ENCODE measurements around the gene PRAF2. TPM values are rescaled to one million over a fixed set of nuclear protein-coding genes. Genes with fewer than 3 reads are reported as not detected.

The PRAF2 gene
- total RNA-seq, 1 donor, result 17.8 TPM

GRCh38 chrX:49067285-49068120 is 6.3 kb downstream of the PRAF2 start:
- H3K4me3 ChIP-seq (ENCODE audit: low read depth, low read length), result no peak overlapping the region
- no peak for TF ChIP-seq CTCF (IDR thresholded peaks at IDR 0.05; ENCODE audit: insufficient read depth, low read length)
- DNase-seq (ENCODE audit: low read depth), result no peak

- no peak for TF ChIP-seq CTCF (IDR thresholded peaks at IDR 0.05; ENCODE audit: insufficient read depth, low read length)
- no peak overlapping the region for H3K4me3 ChIP-seq (ENCODE audit: low read depth, low read length)
- no peak for DNase-seq (ENCODE audit: low read depth)
These were observed 7.1 kb downstream of the PRAF2 start for GRCh38 chrX:49066690-49067089.

GRCh38 chrX:49066278-49066677 is 7.5 kb downstream of the PRAF2 start:
- TF ChIP-seq CTCF (IDR thresholded peaks at IDR 0.05; ENCODE audit: insufficient read depth, low read length), result no peak
- H3K4me3 ChIP-seq (ENCODE audit: low read depth, low read length), result no peak overlapping the region
- DNase-seq (ENCODE audit: low read depth), result no peak

GRCh38 chrX:49064735-49065134 is 9.1 kb downstream of the PRAF2 start:
- DNase-seq (ENCODE audit: low read depth), result no peak
- no peak for TF ChIP-seq CTCF (IDR thresholded peaks at IDR 0.05; ENCODE audit: insufficient read depth, low read length)
- H3K4me3 ChIP-seq (ENCODE audit: low read depth, low read length), result no peak overlapping the region

- H3K4me3 ChIP-seq (ENCODE audit: low read depth, low read length), result no peak overlapping the region
- DNase-seq (ENCODE audit: low read depth), result no peak
- TF ChIP-seq CTCF (IDR thresholded peaks at IDR 0.05; ENCODE audit: insufficient read depth, low read length), result no peak
These were observed 9.5 kb downstream of the PRAF2 start for GRCh38 chrX:49064303-49064702.

- H3K4me3 ChIP-seq (ENCODE audit: low read depth, low read length), result no peak overlapping the region
- TF ChIP-seq CTCF (IDR thresholded peaks at IDR 0.05; ENCODE audit: insufficient read depth, low read length), result no peak
- no peak for DNase-seq (ENCODE audit: low read depth)
These were observed 10.1 kb downstream of the PRAF2 start for GRCh38 chrX:49063715-49064114.

GRCh38 chrX:49061916-49062315 is 11.9 kb downstream of the PRAF2 start:
- DNase-seq (ENCODE audit: low read depth), result no peak
- no peak for TF ChIP-seq CTCF (IDR thresholded peaks at IDR 0.05; ENCODE audit: insufficient read depth, low read length)
- H3K4me3 ChIP-seq (ENCODE audit: low read depth, low read length), result no peak overlapping the region
